Breast epithelium (tissue), 3 donors: ENCODE measurements around the gene CRCP.

Experiments
- POLR2A ChIP-seq: fragments of 450-650 bp; IDR thresholded peaks from one replicate; pipeline ENCODE4 v1.6.1; 2016; ENCODE audit warnings: antibody characterized with exemption, mild to moderate bottlenecking, moderate library complexity
- TF ChIP-seq, protein P1 (sequence below), 3 donors: fragments of 450-650 bp; IDR thresholded peaks; one replicate each; pipeline ENCODE4 v1.5.1; 2016 to 2017; ENCODE audit warnings: antibody characterized with exemption in 3 of 3, mild to moderate bottlenecking in 3 of 3, moderate library complexity in 3 of 3

GRCh38 chr7:66164356-66164755 lies 49.7 kb downstream of the CRCP start:
- no peak for TF ChIP-seq POLR2A
- TF ChIP-seq, protein P1, sequence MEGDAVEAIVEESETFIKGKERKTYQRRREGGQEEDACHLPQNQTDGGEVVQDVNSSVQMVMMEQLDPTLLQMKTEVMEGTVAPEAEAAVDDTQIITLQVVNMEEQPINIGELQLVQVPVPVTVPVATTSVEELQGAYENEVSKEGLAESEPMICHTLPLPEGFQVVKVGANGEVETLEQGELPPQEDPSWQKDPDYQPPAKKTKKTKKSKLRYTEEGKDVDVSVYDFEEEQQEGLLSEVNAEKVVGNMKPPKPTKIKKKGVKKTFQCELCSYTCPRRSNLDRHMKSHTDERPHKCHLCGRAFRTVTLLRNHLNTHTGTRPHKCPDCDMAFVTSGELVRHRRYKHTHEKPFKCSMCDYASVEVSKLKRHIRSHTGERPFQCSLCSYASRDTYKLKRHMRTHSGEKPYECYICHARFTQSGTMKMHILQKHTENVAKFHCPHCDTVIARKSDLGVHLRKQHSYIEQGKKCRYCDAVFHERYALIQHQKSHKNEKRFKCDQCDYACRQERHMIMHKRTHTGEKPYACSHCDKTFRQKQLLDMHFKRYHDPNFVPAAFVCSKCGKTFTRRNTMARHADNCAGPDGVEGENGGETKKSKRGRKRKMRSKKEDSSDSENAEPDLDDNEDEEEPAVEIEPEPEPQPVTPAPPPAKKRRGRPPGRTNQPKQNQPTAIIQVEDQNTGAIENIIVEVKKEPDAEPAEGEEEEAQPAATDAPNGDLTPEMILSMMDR (IDR thresholded peaks at IDR 0.05), result no peak
